Measurements from ENCODE around the gene FOXI2.

FOXI2 gene

DNA sequence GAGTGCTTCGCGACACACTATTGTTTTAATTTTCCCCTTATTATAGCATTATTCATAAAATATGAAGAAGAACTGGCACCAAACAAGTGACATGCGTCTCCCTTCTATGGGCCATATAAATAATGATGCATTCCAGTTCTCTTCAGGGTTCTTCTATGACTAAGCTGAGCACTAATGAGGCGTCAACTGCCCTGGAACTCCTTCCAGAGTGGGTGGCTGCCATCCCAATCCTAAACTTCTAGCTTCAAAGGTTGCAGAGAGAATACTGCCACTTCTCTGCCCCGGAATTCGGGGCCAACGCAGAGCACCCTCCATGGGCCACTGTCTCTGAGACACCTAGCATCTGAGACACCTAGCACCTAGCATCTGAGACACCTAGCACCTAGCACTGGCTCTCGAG, 37.7 kb upstream of the FOXI2 start:
- DNase-seq (ENCODE audit: low read depth): no peak
- TF ChIP-seq, protein P1, sequence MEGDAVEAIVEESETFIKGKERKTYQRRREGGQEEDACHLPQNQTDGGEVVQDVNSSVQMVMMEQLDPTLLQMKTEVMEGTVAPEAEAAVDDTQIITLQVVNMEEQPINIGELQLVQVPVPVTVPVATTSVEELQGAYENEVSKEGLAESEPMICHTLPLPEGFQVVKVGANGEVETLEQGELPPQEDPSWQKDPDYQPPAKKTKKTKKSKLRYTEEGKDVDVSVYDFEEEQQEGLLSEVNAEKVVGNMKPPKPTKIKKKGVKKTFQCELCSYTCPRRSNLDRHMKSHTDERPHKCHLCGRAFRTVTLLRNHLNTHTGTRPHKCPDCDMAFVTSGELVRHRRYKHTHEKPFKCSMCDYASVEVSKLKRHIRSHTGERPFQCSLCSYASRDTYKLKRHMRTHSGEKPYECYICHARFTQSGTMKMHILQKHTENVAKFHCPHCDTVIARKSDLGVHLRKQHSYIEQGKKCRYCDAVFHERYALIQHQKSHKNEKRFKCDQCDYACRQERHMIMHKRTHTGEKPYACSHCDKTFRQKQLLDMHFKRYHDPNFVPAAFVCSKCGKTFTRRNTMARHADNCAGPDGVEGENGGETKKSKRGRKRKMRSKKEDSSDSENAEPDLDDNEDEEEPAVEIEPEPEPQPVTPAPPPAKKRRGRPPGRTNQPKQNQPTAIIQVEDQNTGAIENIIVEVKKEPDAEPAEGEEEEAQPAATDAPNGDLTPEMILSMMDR (IDR thresholded peaks at IDR 0.05; ENCODE audit: insufficient read depth, low read depth, low read length, missing control alignments): no peak
- H3K4me3 ChIP-seq (ENCODE audit: low read length): no peak overlapping the region

DNA sequence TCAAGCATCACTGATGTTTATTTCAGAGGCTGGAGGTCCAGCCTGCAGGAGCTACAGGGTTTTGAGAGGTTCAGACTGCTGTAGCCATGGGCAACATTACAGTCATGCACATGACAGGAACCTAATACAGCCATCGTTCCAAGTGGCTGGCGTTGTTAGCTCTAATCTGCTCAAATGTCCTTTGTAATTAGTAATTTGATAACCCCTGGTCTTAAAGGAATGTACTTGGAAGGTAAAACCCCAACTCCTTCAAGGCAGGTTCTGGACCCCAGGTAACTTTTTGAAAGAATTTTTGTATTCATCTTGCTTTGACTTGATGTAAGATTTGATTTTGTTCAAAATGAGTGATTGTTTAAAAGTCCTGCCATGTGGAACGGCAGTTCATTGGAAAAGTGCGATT, 34.7 kb upstream of the FOXI2 start:
- no peak overlapping the region for H3K4me3 ChIP-seq (ENCODE audit: low read length)
- TF ChIP-seq, protein P1 (IDR thresholded peaks at IDR 0.05; ENCODE audit: insufficient read depth, low read depth, low read length, missing control alignments): no peak
- no peak for DNase-seq (ENCODE audit: low read depth)

DNA sequence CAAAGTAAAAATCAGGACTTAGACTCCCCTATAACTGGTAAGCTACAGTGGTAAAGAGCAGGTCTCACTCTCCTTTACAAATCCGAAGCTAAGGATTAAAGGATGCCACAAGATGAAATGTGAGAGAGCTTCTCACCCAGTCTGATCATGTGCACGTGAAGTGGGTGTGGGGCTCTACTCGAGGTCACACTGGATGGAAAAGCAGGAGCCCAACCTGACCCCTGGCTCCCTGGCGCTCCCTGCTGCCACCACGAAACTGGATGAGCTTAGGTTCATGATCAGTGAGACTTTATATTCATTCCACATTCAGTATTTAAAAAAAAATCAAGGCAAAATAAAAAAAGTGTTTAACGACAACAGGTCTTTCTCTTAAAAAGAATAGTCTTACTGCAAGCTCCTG, 21.7 kb upstream of the FOXI2 start:
- DNase-seq (ENCODE audit: low read depth): no peak
- no peak overlapping the region for H3K4me3 ChIP-seq (ENCODE audit: low read length)
- TF ChIP-seq, protein P1 (IDR thresholded peaks at IDR 0.05; ENCODE audit: insufficient read depth, low read depth, low read length, missing control alignments): no peak

DNA sequence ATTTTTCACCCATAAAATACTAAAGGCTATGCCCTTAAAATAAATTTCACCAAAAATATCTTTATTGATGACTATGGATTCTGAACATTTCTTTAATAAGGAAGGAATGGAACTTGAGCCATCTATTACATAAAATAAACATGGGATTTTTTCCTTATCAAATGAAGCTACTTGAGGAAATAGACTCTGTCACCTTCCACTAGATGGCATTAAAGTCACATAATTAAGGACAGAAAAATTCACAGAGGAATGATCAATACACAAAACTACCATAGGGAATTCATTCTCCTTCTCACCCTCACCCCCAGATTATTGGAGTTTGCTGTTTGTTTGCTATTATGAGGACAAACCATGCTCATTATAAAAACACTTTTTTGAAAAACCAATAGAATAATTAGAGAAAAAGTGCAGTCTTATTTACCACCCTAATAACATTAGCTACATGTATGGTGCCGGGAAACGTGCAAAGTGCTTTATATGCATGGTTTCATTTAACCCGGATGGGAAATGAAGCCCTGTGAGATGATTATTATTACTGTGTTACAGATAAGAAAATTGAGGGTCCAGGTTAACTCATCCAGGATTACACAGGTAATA, 21.1 kb upstream of the FOXI2 start:
- no peak overlapping the region for H3K4me3 ChIP-seq (ENCODE audit: low read length)
- TF ChIP-seq, protein P1 (IDR thresholded peaks at IDR 0.05; ENCODE audit: insufficient read depth, low read depth, low read length, missing control alignments): peak; percentile 30
- DNase-seq (ENCODE audit: low read depth): peak; percentile 49

DNA sequence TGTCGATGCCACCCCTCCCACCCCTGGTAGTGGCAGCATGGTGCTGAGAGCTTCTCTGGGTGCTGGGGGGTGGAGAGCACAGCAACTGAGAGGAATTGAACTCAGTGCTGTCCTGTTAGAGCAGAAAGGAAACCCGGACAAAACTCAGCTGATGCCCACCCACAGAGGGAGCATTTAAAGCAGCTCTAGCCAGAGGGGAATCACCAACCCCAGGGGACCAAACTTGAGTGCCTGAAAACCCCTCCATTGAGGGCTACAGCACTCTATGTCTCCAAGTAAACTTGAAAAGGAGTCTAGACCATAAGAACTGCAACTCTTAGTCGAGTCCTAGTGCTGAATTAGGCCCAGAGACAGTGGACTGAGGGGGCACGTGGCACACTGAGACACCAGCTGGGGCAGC, 16.8 kb upstream of the FOXI2 start:
- no peak for DNase-seq (ENCODE audit: low read depth)
- TF ChIP-seq, protein P1 (IDR thresholded peaks at IDR 0.05; ENCODE audit: insufficient read depth, low read depth, low read length, missing control alignments): no peak
- H3K4me3 ChIP-seq (ENCODE audit: low read length): no peak overlapping the region

DNA sequence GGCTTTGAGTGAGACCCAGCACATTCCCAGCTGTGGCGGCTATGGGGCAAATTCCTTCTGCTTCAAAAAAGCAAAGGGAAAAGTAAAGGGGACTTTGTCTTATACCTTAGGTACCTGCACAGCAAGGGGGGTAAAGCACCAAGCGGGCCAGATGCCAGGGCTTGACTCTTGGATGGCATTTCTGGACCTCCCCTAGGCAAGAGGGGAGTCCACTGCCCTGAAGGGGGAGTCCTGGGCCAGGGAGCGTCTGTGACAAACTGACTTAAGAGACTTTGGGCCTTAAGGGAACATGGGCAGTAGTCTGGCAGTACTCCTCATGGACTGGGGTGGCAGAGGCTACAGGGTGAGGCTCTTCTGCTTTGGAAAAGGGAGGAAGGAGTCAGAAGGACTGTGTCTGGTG, 16.1 kb upstream of the FOXI2 start:
- DNase-seq (ENCODE audit: low read depth): no peak
- H3K4me3 ChIP-seq (ENCODE audit: low read length): no peak overlapping the region
- TF ChIP-seq, protein P1 (IDR thresholded peaks at IDR 0.05; ENCODE audit: insufficient read depth, low read depth, low read length, missing control alignments): no peak

DNA sequence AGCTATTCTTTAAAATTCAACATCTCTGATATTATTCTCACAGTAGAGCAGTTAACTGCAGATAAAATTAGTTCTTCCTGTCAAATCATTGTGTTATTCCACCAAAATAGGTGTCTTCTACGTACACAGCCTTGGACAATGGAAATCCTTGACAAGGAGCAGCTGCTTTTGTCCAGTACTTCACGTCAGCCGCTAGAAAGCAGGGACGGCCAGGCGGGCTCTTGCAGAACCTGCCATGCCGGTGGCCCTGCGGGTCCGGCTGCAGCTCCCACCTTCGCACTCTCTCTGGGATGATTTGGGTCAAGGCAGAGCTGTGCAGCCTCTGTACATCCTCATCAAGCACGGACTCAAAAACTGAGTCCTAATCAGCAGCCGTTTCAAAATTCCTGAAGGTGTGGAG, 2.2 kb upstream of the FOXI2 start:
- DNase-seq (ENCODE audit: low read depth): no peak
- no peak overlapping the region for H3K4me3 ChIP-seq (ENCODE audit: low read length)
- TF ChIP-seq, protein P1 (IDR thresholded peaks at IDR 0.05; ENCODE audit: insufficient read depth, low read depth, low read length, missing control alignments): no peak

Data from epithelial cell of esophagus (primary cell).